ENCODE measurements around the gene KANSL3.
"Not testable (repeated sequence)": the region's sequence is repeated elsewhere in the genome, so short reads cannot be mapped to it uniquely, and the experiment has no call there.

The KANSL3 gene

GRCh38 chr2:96669539-96670215, 31.6 kb upstream of the KANSL3 start:
- no peaks in the 10 kb centered on the region for H3K27me3 ChIP-seq (ENCODE audit: low read depth, low read length)
- H3K4me3 ChIP-seq (ENCODE audit: low read depth in 1 of 2, low read length in 2 of 2): no peak overlapping the region
- no peaks in the 10 kb centered on the region for H3K36me3 ChIP-seq (ENCODE audit: control insufficient read depth in 1 of 2, insufficient read depth in 2 of 2, low read length in 2 of 2)
- H3K4me1 ChIP-seq (ENCODE audit: control insufficient read depth in 1 of 2, insufficient read depth in 2 of 2, low read length in 2 of 2): peaks cover 0 to 4% of the 10 kb centered on the region in 2 donors
- no peak overlapping the region for H3K27ac ChIP-seq (ENCODE audit: low read length)
- no peaks in the 10 kb centered on the region for H3K9me3 ChIP-seq (ENCODE audit: control insufficient read depth in 1 of 2, low read length in 2 of 2)

- H3K36me3 ChIP-seq (ENCODE audit: control insufficient read depth in 1 of 2, insufficient read depth in 2 of 2, low read length in 2 of 2): no peaks in the 10 kb centered on the region
- H3K4me3 ChIP-seq (ENCODE audit: low read depth in 1 of 2, low read length in 2 of 2): no peak overlapping the region
- H3K9me3 ChIP-seq (ENCODE audit: control insufficient read depth in 1 of 2, low read length in 2 of 2): peaks cover 0 to 6% of the 10 kb centered on the region in 2 donors
- no peak overlapping the region for H3K27ac ChIP-seq (ENCODE audit: low read length)
- peaks cover 0 to 4% of the 10 kb centered on the region in 2 donors for H3K4me1 ChIP-seq (ENCODE audit: control insufficient read depth in 1 of 2, insufficient read depth in 2 of 2, low read length in 2 of 2)
- no peaks in the 10 kb centered on the region for H3K27me3 ChIP-seq (ENCODE audit: low read depth, low read length)
Measured at GRCh38 chr2:96668771-96669170, 30.7 kb upstream of the KANSL3 start.

DNA sequence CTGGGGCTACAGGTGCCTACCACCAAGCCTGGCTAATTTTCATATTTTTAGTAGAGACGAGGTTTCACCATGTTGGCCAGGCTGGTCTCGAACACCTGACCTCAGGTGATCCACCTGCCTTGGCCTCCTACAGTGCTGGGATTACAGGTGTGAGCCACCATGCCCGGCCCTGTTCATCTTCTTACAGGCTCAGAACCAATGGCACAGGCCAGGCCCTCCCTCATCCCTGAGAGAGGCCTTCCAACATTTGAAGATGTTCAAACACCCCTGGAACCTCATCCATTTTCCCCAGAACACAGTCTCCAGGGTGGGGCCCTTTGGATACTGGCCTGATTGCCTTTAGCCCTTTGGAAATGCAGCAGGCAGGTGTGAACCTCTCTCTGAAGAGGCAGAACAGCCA, 27.6 kb upstream of the KANSL3 start:
- not testable (repeated sequence) for H3K36me3 ChIP-seq (ENCODE audit: control insufficient read depth in 1 of 2, insufficient read depth in 2 of 2, low read length in 2 of 2); H3K9me3 ChIP-seq (ENCODE audit: control insufficient read depth in 1 of 2, low read length in 2 of 2); H3K4me3 ChIP-seq (ENCODE audit: low read depth in 1 of 2, low read length in 2 of 2); H3K4me1 ChIP-seq (ENCODE audit: control insufficient read depth in 1 of 2, insufficient read depth in 2 of 2, low read length in 2 of 2); H3K27ac ChIP-seq (ENCODE audit: low read length); H3K27me3 ChIP-seq (ENCODE audit: low read depth, low read length)

DNA sequence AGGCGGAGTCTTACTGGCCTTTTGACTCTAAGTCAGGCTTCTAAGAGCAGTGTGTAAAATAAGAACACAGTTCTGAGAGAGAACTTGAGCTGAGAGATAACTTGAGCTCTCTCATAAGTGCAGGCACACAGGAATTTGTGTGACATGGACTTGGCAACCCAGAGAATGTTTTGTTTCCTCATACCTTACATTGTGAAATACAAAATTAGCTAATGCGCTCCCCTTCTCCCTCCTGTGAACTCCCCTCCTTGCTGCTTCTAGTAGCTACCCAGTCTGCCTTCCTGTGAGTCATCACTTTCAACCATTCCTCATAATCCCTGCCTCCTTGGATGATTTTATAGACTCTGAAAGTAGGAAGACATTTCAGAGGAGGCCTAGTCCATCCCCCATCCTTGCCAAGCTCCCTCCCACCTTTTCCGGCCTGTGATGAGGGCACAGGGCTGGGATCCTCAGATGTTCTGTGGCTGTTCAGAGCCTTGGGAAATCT, 27.0 kb upstream of the KANSL3 start:
- H3K4me1 ChIP-seq (ENCODE audit: control insufficient read depth in 1 of 2, insufficient read depth in 2 of 2, low read length in 2 of 2): peaks cover 0 to 4% of the 10 kb centered on the region in 2 donors
- no peak overlapping the region for H3K27ac ChIP-seq (ENCODE audit: low read length)
- H3K36me3 ChIP-seq (ENCODE audit: control insufficient read depth in 1 of 2, insufficient read depth in 2 of 2, low read length in 2 of 2): no peaks in the 10 kb centered on the region
- no peaks in the 10 kb centered on the region for H3K27me3 ChIP-seq (ENCODE audit: low read depth, low read length)
- peaks cover 0 to 6% of the 10 kb centered on the region in 2 donors for H3K9me3 ChIP-seq (ENCODE audit: control insufficient read depth in 1 of 2, low read length in 2 of 2)
- H3K4me3 ChIP-seq (ENCODE audit: low read depth in 1 of 2, low read length in 2 of 2): no peak overlapping the region

GRCh38 chr2:96664366-96664925, 26.3 kb upstream of the KANSL3 start:
- no peak overlapping the region for H3K4me3 ChIP-seq (ENCODE audit: low read depth in 1 of 2, low read length in 2 of 2)
- H3K36me3 ChIP-seq (ENCODE audit: control insufficient read depth in 1 of 2, insufficient read depth in 2 of 2, low read length in 2 of 2): no peaks in the 10 kb centered on the region
- H3K4me1 ChIP-seq (ENCODE audit: control insufficient read depth in 1 of 2, insufficient read depth in 2 of 2, low read length in 2 of 2): peaks cover 0 to 4% of the 10 kb centered on the region in 2 donors
- H3K9me3 ChIP-seq (ENCODE audit: control insufficient read depth in 1 of 2, low read length in 2 of 2): peaks cover 0 to 6% of the 10 kb centered on the region in 2 donors
- H3K27ac ChIP-seq (ENCODE audit: low read length): no peak overlapping the region
- no peaks in the 10 kb centered on the region for H3K27me3 ChIP-seq (ENCODE audit: low read depth, low read length)

DNA sequence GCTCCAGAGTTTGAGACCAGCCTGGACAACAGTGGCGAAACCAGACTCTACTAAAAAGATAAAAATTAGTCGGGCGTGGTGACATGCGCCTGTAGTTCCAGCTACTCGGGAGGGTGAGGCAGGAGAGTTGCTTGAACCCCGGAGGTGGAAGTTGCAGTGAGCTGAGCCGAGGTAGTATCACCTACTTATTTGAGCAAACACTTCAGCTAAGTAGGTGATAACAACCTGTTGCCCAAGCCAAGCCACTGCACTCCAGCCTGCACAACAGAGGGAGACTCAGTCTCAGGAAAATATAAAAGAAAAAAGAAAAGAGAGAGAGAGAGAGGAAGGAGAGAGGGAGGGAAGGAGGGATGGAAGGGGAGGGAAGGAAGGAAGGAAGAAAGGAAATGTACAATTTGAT, 25.7 kb upstream of the KANSL3 start:
- Histone ChIP-seq H3K4me3 (ENCODE audit: low read depth in 1 of 2, low read length in 2 of 2) (no peak overlapping the region), H3K27ac (ENCODE audit: low read length) (no peak overlapping the region), H3K36me3 (ENCODE audit: control insufficient read depth in 1 of 2, insufficient read depth in 2 of 2, low read length in 2 of 2) (no peaks in the 10 kb centered on the region), H3K4me1 (ENCODE audit: control insufficient read depth in 1 of 2, insufficient read depth in 2 of 2, low read length in 2 of 2) (peaks cover 0 to 4% of the 10 kb centered on the region in 2 donors), H3K9me3 (ENCODE audit: control insufficient read depth in 1 of 2, low read length in 2 of 2) (peaks cover 0 to 6% of the 10 kb centered on the region in 2 donors), H3K27me3 (ENCODE audit: low read depth, low read length) (no peaks in the 10 kb centered on the region)

GRCh38 chr2:96663177-96663576, 25.1 kb upstream of the KANSL3 start:
- H3K36me3 ChIP-seq (ENCODE audit: control insufficient read depth in 1 of 2, insufficient read depth in 2 of 2, low read length in 2 of 2): no peaks in the 10 kb centered on the region
- H3K27ac ChIP-seq (ENCODE audit: low read length): no peak overlapping the region
- peaks cover 0 to 6% of the 10 kb centered on the region in 2 donors for H3K9me3 ChIP-seq (ENCODE audit: control insufficient read depth in 1 of 2, low read length in 2 of 2)
- H3K4me3 ChIP-seq (ENCODE audit: low read depth in 1 of 2, low read length in 2 of 2): no peak overlapping the region
- no peaks in the 10 kb centered on the region for H3K27me3 ChIP-seq (ENCODE audit: low read depth, low read length)
- H3K4me1 ChIP-seq (ENCODE audit: control insufficient read depth in 1 of 2, insufficient read depth in 2 of 2, low read length in 2 of 2): peaks cover 0 to 4% of the 10 kb centered on the region in 2 donors

DNA sequence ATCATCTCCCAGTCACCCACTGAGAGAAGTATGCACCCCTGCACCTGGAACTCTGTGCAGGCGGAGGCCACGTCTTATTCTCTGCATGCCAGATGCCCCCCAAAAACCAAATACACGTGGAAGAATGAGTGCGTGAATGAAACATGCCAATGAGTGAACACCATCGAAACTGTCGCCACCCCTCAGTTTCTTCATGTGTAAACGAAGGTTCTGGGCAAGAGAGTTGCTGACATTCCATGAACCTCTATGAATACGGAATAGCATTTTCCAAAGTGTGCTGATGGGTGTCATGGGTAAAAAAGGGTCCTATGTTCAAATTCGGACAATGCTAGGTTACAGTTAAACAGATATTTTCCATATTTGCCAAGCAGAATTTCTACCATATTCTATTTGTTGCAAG, 24.2 kb upstream of the KANSL3 start:
- Histone ChIP-seq H3K27ac (ENCODE audit: low read length) (no peak overlapping the region), H3K27me3 (ENCODE audit: low read depth, low read length) (no peaks in the 10 kb centered on the region)

DNA sequence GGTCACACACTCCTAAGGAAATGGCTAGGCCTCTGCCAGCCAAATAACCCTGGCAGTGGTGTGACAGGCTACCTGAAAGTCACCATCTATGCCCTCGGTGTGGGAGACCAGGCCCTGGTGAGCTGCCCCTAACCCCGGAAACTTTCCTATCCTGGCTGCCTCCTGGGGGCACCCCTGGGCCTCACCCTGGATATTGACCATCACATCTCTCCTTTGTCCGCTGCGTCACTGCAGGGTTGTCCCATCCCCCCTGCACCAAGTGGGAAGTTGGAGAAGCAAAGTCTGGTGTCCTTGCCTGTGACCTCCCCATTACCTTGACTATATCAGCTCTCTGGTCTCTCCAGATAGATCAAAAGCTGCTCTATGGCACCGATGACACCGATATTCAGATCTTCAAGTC, 23.2 kb upstream of the KANSL3 start:
- Histone ChIP-seq H3K27me3 (ENCODE audit: low read depth, low read length) (no peaks in the 10 kb centered on the region), H3K9me3 (ENCODE audit: control insufficient read depth in 1 of 2, low read length in 2 of 2) (peaks cover 0 to 6% of the 10 kb centered on the region in 2 donors), H3K4me1 (ENCODE audit: control insufficient read depth in 1 of 2, insufficient read depth in 2 of 2, low read length in 2 of 2) (peaks cover 0 to 4% of the 10 kb centered on the region in 2 donors), H3K36me3 (ENCODE audit: control insufficient read depth in 1 of 2, insufficient read depth in 2 of 2, low read length in 2 of 2) (no peaks in the 10 kb centered on the region), H3K4me3 (ENCODE audit: low read depth in 1 of 2, low read length in 2 of 2) (no peak overlapping the region), H3K27ac (ENCODE audit: low read length) (no peak overlapping the region)

More for the DNA sequence above, 24.2 kb upstream of the KANSL3 start:
- Histone ChIP-seq H3K4me3 (ENCODE audit: low read depth in 1 of 2, low read length in 2 of 2) (no peak overlapping the region), H3K9me3 (ENCODE audit: control insufficient read depth in 1 of 2, low read length in 2 of 2) (peaks cover 0 to 6% of the 10 kb centered on the region in 2 donors), H3K4me1 (ENCODE audit: control insufficient read depth in 1 of 2, insufficient read depth in 2 of 2, low read length in 2 of 2) (peaks cover 0 to 4% of the 10 kb centered on the region in 2 donors), H3K36me3 (ENCODE audit: control insufficient read depth in 1 of 2, insufficient read depth in 2 of 2, low read length in 2 of 2) (no peaks in the 10 kb centered on the region)

- H3K36me3 ChIP-seq (ENCODE audit: control insufficient read depth in 1 of 2, insufficient read depth in 2 of 2, low read length in 2 of 2): no peaks in the 10 kb centered on the region
- H3K4me3 ChIP-seq (ENCODE audit: low read depth in 1 of 2, low read length in 2 of 2): no peak overlapping the region
- H3K4me1 ChIP-seq (ENCODE audit: control insufficient read depth in 1 of 2, insufficient read depth in 2 of 2, low read length in 2 of 2): no peaks in the 10 kb centered on the region
- no peaks in the 10 kb centered on the region for H3K9me3 ChIP-seq (ENCODE audit: control insufficient read depth in 1 of 2, low read length in 2 of 2)
- no peaks in the 10 kb centered on the region for H3K27me3 ChIP-seq (ENCODE audit: low read depth, low read length)
- H3K27ac ChIP-seq (ENCODE audit: low read length): no peak overlapping the region
Measured at GRCh38 chr2:96656540-96656939, 18.4 kb upstream of the KANSL3 start.

DNA sequence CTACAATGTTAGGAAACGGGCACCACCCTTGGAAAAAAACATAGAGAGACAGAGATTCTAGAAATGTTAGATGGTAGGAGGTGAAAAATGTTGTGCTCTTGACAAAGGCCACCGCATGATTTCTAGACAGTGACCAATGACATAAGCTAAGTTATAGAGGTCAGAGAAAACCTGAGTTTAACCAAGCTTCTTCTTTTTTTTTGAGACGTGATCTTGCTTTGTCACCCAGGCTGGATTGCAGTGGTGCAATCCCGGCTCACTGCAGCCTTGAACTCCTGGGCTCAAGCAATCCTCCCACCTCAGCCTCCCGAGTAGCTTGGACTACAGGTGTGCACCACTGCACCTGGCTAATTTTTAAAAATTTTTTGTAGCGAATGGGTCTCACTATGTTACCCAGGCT, 17.4 kb upstream of the KANSL3 start:
- H3K27ac ChIP-seq (ENCODE audit: low read length): no peak overlapping the region
- no peak overlapping the region for H3K4me3 ChIP-seq (ENCODE audit: low read depth in 1 of 2, low read length in 2 of 2)
- H3K4me1 ChIP-seq (ENCODE audit: control insufficient read depth in 1 of 2, insufficient read depth in 2 of 2, low read length in 2 of 2): no peaks in the 10 kb centered on the region
- H3K9me3 ChIP-seq (ENCODE audit: control insufficient read depth in 1 of 2, low read length in 2 of 2): no peaks in the 10 kb centered on the region
- H3K27me3 ChIP-seq (ENCODE audit: low read depth, low read length): no peaks in the 10 kb centered on the region
- no peaks in the 10 kb centered on the region for H3K36me3 ChIP-seq (ENCODE audit: control insufficient read depth in 1 of 2, insufficient read depth in 2 of 2, low read length in 2 of 2)

DNA sequence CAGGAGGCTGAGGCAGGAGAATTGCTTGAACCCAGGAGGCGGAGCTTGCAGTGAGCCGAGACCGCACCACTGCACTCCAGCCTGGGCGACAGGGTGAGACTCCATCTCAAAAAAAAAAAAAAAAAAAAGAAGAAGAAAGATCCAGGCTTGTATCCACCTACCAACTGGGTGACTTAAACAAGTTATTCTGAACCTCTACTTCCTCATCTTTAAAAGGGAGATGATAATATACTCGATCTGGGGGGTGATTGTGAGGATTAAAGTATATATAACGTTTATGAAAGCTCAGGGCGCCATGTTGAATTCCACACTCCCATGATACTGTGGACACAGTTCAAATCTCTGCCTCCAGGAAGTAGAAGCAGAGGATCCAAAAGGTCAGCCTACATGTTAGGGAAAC, 16.7 kb upstream of the KANSL3 start:
- not testable (repeated sequence) for H3K27me3 ChIP-seq (ENCODE audit: low read depth, low read length); H3K4me1 ChIP-seq (ENCODE audit: control insufficient read depth in 1 of 2, insufficient read depth in 2 of 2, low read length in 2 of 2); H3K36me3 ChIP-seq (ENCODE audit: control insufficient read depth in 1 of 2, insufficient read depth in 2 of 2, low read length in 2 of 2); H3K27ac ChIP-seq (ENCODE audit: low read length); H3K9me3 ChIP-seq (ENCODE audit: control insufficient read depth in 1 of 2, low read length in 2 of 2); H3K4me3 ChIP-seq (ENCODE audit: low read depth in 1 of 2, low read length in 2 of 2)

All from muscle layer of duodenum (tissue), 2 donors.